Measurements from ENCODE around the gene ALDH3A1.

DNA sequence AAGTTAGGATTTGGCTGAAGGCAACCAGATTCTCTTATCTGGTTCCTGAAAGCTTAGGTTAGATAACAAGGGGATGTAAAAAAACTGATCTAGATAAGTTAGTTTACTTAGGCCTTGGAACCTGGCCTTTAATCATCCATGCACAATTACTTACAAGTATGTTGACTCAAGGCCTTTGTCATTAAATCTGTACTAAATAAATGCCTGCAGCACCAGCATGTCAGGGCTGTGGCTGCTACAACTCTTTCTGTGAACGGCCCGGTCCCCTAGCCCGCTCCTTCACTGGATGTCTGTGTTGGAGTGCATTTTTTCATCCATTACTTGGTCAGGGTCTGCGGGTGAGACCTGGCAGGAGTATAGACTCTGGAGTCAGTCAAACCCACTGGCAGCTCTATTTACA, 48.4 kb upstream of the ALDH3A1 start:
- TF ChIP-seq ZFX (IDR thresholded peaks at IDR 0.05; ENCODE audit: borderline replicate concordance) = no peak
- no peak for TF ChIP-seq CTCF (IDR thresholded peaks at IDR 0.05)
